GM10266 (cell line): ENCODE measurements around the gene PNKD.

Experiments
- DNase-seq: peaks from one replicate; pipeline ENCODE4 v3.0.0; 2012; ENCODE audit errors: extremely low spot score
- CTCF ChIP-seq: IDR thresholded peaks from 2 replicates; pipeline ENCODE4 v1.5.1; 2012; ENCODE audit warnings: mild to moderate bottlenecking, low read depth; ENCODE audit not compliant: control insufficient read depth, insufficient read depth; ENCODE audit errors: missing control alignments

PNKD gene

DNA sequence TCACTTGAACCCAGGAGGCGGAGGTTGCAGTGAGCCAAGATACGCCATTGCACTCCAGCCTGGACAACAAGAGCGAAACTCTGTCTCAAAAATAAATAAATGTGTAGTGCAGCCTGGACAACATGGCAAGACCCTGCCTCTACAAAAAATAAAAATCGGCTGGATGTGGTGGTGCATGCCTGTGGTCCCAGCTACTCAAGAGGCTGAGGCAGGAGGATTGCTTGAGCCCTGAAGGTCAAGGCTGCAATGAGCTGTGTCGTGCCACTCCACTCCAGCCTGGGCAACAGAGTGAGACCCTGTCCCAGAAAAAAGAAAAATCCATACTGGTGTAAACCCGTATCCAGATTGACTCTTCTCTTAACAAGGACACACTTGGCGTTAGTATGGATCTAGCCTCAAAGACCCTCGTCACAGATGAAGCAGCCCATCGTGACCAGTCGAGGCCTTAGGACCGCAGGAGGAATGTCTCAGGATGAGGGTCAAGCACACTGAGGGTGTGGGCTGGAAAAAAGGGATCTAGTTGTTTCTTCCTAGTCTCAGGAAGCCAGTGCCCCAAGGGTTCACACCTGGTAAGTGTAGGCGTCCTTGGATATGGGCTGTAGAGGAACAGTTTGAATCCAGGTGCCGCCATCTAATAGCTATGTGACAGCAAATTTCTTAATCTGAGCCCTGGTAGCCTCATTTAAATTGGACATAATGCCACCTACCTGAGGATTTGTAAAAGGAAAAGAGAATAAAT is 13.5 kb upstream of the PNKD start:
- no peak for TF ChIP-seq CTCF
- no peak for DNase-seq

GRCh38 chr2:218257390-218257981 is 12.8 kb upstream of the PNKD start:
- DNase-seq: peak; percentile 78
- peak; percentile 73 for TF ChIP-seq CTCF

- DNase-seq: no peak
- no peak for TF ChIP-seq CTCF
These were observed 11.0 kb upstream of the PNKD start for GRCh38 chr2:218259099-218259961.

GRCh38 chr2:218260166-218260565 is 10.2 kb upstream of the PNKD start:
- no peak for DNase-seq
- no peak for TF ChIP-seq CTCF

- no peak for TF ChIP-seq CTCF
- no peak for DNase-seq
These were observed 9.4 kb upstream of the PNKD start, which contains the start of gene GPBAR1 for GRCh38 chr2:218260742-218261422. TSS of gene GPBAR1 (plus strand) at chr2:218261015. CDS start at chr2:218262725, 1,710 bp downstream.

DNA sequence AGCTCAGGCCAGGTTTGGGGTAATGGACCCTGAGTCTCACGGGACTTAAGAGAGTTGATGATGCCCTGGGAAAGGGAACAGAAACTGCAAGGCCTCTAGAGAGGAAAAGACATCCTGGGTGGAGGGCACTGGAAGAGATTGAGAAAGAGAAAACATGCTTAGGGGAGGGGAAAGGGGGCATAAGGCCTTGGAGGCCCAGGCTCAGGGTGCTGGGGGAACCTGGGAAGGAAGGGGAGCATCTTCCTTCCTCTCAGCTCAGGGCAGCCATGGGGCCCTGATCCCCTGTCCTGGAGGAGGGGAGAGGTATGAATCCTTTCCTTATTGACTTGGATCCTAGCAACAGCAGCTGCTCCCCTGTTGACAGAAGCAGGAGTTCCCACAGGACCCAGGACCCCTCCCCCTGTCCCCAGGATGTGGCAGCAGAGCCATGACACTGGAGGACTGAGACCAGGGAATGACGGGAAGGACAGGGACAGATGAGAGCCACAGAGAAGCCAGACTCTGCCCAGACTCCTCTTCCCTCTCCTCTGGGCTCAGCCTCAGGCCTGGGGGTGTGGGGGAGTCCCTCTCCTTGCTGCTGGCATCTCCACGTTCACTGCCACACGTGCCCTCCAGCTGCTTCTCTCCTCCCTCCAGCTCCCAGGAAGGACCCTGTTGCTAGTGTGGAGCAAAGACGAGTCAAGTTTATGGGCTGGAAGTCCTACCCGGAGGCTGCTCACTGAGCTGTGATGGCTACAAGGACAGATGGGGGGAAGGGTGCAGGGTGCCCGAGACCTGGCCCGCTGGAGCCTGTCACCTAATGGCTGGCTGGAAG is 8.7 kb upstream of the PNKD start:
- no peak for TF ChIP-seq CTCF
- DNase-seq: no peak
